Adrenal gland (tissue), 5 donors: ENCODE results near the gene CUEDC1.

Experiments
- POLR2A ChIP-seq, 2 donors: fragments of 450-650 bp; IDR thresholded peaks; one replicate each; pipeline ENCODE4 v1.6.1; 2017; ENCODE audit warnings: antibody characterized with exemption in 2 of 2, mild to moderate bottlenecking in 2 of 2, moderate library complexity in 1 of 2
- TF ChIP-seq, protein P1 (sequence below), 6 experiments: fragments of 450-650 bp in 4 of 6; fragments of 200-600 bp in 2 of 6; sonication (generic) in 1 of 6; IDR thresholded peaks; 1 replicate in 5 of 6; 2 replicates in 1 of 6; pipeline versions ENCODE4 v1.5.1 to v1.8.0; 2016 to 2021; ENCODE audit warnings: antibody characterized with exemption in 6 of 6, mild to moderate bottlenecking in 2 of 6, moderate library complexity in 1 of 6
- donor health status: DM: no; HTN: no; CAD: no.

DNA sequence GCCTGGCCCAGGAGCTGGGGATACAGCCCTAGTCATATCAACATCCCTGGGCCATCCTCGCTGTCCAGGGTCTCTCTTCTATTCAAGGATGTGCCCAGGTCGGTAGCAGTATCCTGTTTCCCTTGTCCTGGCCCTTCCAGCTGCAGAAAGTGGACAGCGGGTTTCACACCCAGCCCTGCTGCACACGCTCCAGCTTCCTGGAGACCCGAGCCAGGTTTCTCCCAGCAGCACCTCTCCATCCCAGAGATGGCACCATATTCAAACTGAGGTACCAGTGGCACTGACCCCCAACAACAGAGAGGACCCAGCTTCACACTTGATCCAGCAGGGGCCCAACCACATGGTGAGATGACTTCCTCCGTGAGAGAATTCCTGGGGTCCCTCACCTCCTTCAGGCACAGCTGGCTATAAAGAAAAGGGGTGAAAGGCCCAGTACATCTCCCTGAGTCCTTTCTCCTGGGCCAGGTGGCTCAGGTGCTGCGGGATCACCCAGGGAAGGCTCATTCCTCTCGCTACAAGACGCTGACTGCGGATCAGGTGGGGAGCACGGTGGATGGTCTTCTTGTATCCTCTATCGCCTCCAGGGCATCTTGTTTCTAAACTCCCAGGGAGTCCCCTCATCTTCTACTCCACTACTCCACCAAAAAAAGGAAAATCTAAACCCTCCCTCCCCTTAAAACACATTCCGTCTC, 1.4 kb downstream of the CUEDC1 start:
- TF ChIP-seq, protein P1, sequence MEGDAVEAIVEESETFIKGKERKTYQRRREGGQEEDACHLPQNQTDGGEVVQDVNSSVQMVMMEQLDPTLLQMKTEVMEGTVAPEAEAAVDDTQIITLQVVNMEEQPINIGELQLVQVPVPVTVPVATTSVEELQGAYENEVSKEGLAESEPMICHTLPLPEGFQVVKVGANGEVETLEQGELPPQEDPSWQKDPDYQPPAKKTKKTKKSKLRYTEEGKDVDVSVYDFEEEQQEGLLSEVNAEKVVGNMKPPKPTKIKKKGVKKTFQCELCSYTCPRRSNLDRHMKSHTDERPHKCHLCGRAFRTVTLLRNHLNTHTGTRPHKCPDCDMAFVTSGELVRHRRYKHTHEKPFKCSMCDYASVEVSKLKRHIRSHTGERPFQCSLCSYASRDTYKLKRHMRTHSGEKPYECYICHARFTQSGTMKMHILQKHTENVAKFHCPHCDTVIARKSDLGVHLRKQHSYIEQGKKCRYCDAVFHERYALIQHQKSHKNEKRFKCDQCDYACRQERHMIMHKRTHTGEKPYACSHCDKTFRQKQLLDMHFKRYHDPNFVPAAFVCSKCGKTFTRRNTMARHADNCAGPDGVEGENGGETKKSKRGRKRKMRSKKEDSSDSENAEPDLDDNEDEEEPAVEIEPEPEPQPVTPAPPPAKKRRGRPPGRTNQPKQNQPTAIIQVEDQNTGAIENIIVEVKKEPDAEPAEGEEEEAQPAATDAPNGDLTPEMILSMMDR (IDR thresholded peaks at IDR 0.05): no peak
- TF ChIP-seq POLR2A (IDR thresholded peaks at IDR 0.05): no peak
